DOHH2 (cell line): ENCODE measurements around the gene SPP2.

Experiments
- EZH2phosphoT487 ChIP-seq: fragments of 200-600 bp; sonication (generic); IDR thresholded peaks from 2 replicates; pipeline ENCODE4 v1.6.1; 2017; ENCODE audit warnings: borderline replicate concordance, mild to moderate bottlenecking, antibody characterized with exemption, low read length, moderate library complexity, mixed read lengths
- TF ChIP-seq, protein P1 (sequence below): fragments of 200-600 bp; sonication (generic); IDR thresholded peaks from one replicate; pipeline ENCODE4 v1.5.1; 2014; ENCODE audit warnings: antibody characterized with exemption, mild to moderate bottlenecking, low read depth, low read length; ENCODE audit not compliant: poor library complexity, severe bottlenecking

DNA sequence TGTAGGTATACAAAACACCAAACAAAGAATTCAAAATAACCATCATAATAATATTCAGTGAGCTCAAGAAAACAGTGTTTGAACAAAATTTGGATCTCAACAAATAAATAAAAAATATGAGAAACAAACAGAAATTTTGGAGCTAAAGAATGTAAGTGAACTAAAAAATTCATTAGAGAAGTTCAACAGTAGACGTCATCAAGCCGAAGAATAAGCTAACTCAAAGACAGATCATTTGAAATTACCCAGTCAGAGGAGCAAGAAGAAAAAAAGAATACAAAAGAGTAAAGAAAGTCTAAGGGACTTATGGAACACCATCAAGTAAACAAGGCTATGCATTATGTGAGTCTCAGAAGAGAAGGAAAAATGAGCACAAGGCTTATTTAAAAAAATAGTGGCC is 16.6 kb upstream of the SPP2 start:
- TF ChIP-seq, protein P1, sequence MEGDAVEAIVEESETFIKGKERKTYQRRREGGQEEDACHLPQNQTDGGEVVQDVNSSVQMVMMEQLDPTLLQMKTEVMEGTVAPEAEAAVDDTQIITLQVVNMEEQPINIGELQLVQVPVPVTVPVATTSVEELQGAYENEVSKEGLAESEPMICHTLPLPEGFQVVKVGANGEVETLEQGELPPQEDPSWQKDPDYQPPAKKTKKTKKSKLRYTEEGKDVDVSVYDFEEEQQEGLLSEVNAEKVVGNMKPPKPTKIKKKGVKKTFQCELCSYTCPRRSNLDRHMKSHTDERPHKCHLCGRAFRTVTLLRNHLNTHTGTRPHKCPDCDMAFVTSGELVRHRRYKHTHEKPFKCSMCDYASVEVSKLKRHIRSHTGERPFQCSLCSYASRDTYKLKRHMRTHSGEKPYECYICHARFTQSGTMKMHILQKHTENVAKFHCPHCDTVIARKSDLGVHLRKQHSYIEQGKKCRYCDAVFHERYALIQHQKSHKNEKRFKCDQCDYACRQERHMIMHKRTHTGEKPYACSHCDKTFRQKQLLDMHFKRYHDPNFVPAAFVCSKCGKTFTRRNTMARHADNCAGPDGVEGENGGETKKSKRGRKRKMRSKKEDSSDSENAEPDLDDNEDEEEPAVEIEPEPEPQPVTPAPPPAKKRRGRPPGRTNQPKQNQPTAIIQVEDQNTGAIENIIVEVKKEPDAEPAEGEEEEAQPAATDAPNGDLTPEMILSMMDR: no peak
- TF ChIP-seq EZH2phosphoT487: no peak
